ENCODE results near the gene TASP1.

- TF ChIP-seq POLR2A (IDR thresholded peaks at IDR 0.05; ENCODE audit: low read depth, low read length): no peak
- TF ChIP-seq TAF1 (IDR thresholded peaks at IDR 0.05; ENCODE audit: borderline replicate concordance, low read depth, low read length): no peak
Measured at GRCh38 chr20:13441388-13441787, 197.3 kb downstream of the TASP1 start.

All from GM12892 (cell line).